ENCODE measurements around the gene CKAP2L.

DNA sequence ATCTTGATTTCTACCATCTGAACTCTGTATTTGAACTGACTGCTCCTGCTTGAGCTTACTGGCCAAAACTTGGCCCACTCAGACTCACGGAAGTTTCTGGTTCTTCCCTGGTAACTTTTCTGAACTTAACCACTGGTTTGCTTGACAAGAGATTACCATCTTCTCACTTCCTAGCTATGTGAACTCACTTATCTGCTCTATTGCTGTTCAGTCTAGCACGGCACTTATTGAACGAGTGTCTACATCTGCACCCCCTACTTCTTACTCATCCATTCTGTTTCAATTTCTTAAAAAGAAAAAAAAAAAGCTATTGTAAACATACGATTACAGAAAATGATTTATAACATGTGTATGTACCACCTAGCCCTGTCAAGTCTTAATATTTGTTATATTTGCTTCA is 9.0 kb downstream of the CKAP2L start:
- TF ChIP-seq EZH2 (IDR thresholded peaks at IDR 0.05; ENCODE audit: insufficient read depth, poor library complexity, severe bottlenecking) (no peak), EZH2phosphoT487 (IDR thresholded peaks at IDR 0.05; ENCODE audit: insufficient read depth, low read depth) (no peak)

Measured in GM23248 (cell line).